DOHH2 (cell line): ENCODE measurements around the gene ITGBL1.

Experiments used
- H3F3A ChIP-seq: fragments of 200-600 bp; sonication (generic), shearing (Covaris generic); 2 replicates; pipeline ENCODE4 v1.6.0; 2016; ENCODE audit warnings: antibody characterized with exemption, mild to moderate bottlenecking; ENCODE audit not compliant: control insufficient read depth, insufficient read depth
- H3K27ac ChIP-seq: fragments of 200-600 bp; sonication (generic); 2 replicates; pipeline ENCODE4 v1.5.1; 2014; ENCODE audit warnings: low read depth, mild to moderate bottlenecking, low read length, moderate library complexity
- H3K27me3 ChIP-seq: fragments of 200-600 bp; sonication (generic); 2 replicates; pipeline ENCODE4 v1.6.1; 2014; ENCODE audit warnings: mild to moderate bottlenecking, low read length, mixed read lengths; ENCODE audit not compliant: control insufficient read depth
- H3K36me3 ChIP-seq: fragments of 200-600 bp; sonication (generic); 2 replicates; pipeline ENCODE4 v1.6.1; 2014; ENCODE audit warnings: mild to moderate bottlenecking, low read length, moderate library complexity, mixed read lengths; ENCODE audit not compliant: control insufficient read depth
- H3K4me1 ChIP-seq: fragments of 200-600 bp; sonication (generic); 2 replicates; pipeline ENCODE4 v1.6.1; 2014; ENCODE audit warnings: mild to moderate bottlenecking, low read length, mixed read lengths; ENCODE audit not compliant: control insufficient read depth
- H3K4me2 ChIP-seq: fragments of 200-600 bp; sonication (generic); 2 replicates; pipeline ENCODE4 v1.6.0; 2014; ENCODE audit warnings: mild to moderate bottlenecking, low read length, moderate library complexity
- H3K4me3 ChIP-seq: fragments of 200-600 bp; sonication (generic); 2 replicates; pipeline ENCODE4 v1.5.1; 2014; ENCODE audit warnings: mild to moderate bottlenecking, low read length, mixed read lengths
- H3K79me2 ChIP-seq: fragments of 200-600 bp; sonication (generic); 2 replicates; pipeline ENCODE4 v1.6.1; 2014; ENCODE audit warnings: mild to moderate bottlenecking, low read length, mixed read lengths; ENCODE audit not compliant: control insufficient read depth
- H3K9me2 ChIP-seq: fragments of 200-600 bp; sonication (generic); replicated peaks from 2 replicates; pipeline ENCODE4 v1.6.1; 2014; ENCODE audit warnings: mild to moderate bottlenecking, low read length, mixed read lengths; ENCODE audit not compliant: control insufficient read depth
- H3K9me3 ChIP-seq: fragments of 200-600 bp; sonication (generic); 2 replicates; pipeline ENCODE4 v1.6.1; 2014; ENCODE audit warnings: antibody characterized with exemption, low read length, mixed read lengths; ENCODE audit not compliant: control insufficient read depth, insufficient read depth
- H4K20me1 ChIP-seq: fragments of 200-600 bp; sonication (generic); 2 replicates; pipeline ENCODE4 v1.6.0; 2014; ENCODE audit warnings: low read depth, mild to moderate bottlenecking, antibody characterized with exemption, low read length, moderate library complexity; ENCODE audit not compliant: control insufficient read depth, insufficient read depth
- CTCF ChIP-seq: fragments of 200-600 bp; sonication (generic); IDR thresholded peaks from one replicate; pipeline ENCODE4 v1.5.1; 2014; ENCODE audit warnings: antibody characterized with exemption, mild to moderate bottlenecking, low read depth, low read length; ENCODE audit not compliant: poor library complexity, severe bottlenecking
- EZH2phosphoT487 ChIP-seq: fragments of 200-600 bp; sonication (generic); IDR thresholded peaks from 2 replicates; pipeline ENCODE4 v1.6.1; 2017; ENCODE audit warnings: borderline replicate concordance, mild to moderate bottlenecking, antibody characterized with exemption, low read length, moderate library complexity, mixed read lengths

ITGBL1 gene

GRCh38 chr13:101416181-101417042 lies 36.1 kb upstream of the ITGBL1 start, which contains the start of gene NALCN:
TSS of gene NALCN (minus strand) at chr13:101416508. CDS start at chr13:101399126, 17,382 bp downstream.
- Histone ChIP-seq H3K4me2 (no peak within 1 kb of the TSS), H3K36me3 (no peaks in the 10 kb centered on the region), H3K27me3 (no peaks in the 10 kb centered on the region), H3F3A (no peaks in the 10 kb centered on the region), H3K27ac (no peak within 1 kb of the TSS), H3K79me2 (no peaks in the 10 kb centered on the region), H3K4me1 (no peaks in the 10 kb centered on the region), H3K9me2 (no peaks in the 10 kb centered on the region), H3K4me3 (no peak within 1 kb of the TSS), H3K9me3 (no peaks in the 10 kb centered on the region), H4K20me1 (no peaks in the 10 kb centered on the region)
- TF ChIP-seq EZH2phosphoT487 (no peak), CTCF (no peak)

- TF ChIP-seq EZH2phosphoT487 (no peak), CTCF (no peak)
- Histone ChIP-seq H4K20me1 (no peaks in the 10 kb centered on the region), H3K4me1 (no peaks in the 10 kb centered on the region), H3K36me3 (no peaks in the 10 kb centered on the region), H3K79me2 (no peaks in the 10 kb centered on the region), H3K4me3 (no peak overlapping the region), H3K27ac (no peak overlapping the region), H3K4me2 (no peak overlapping the region), H3K9me2 (no peaks in the 10 kb centered on the region), H3K27me3 (no peaks in the 10 kb centered on the region), H3K9me3 (no peaks in the 10 kb centered on the region), H3F3A (no peaks in the 10 kb centered on the region)
Observed at GRCh38 chr13:101417043-101417406, 35.5 kb upstream of the ITGBL1 start.

GRCh38 chr13:101417501-101417900 lies 35.0 kb upstream of the ITGBL1 start:
- Histone ChIP-seq H3K36me3 (no peaks in the 10 kb centered on the region), H3K27ac (no peak overlapping the region), H3K79me2 (no peaks in the 10 kb centered on the region), H3K9me3 (no peaks in the 10 kb centered on the region), H3K4me3 (no peak overlapping the region), H3K4me2 (no peak overlapping the region), H3K4me1 (no peaks in the 10 kb centered on the region), H3K9me2 (no peaks in the 10 kb centered on the region), H3K27me3 (no peaks in the 10 kb centered on the region), H4K20me1 (no peaks in the 10 kb centered on the region), H3F3A (no peaks in the 10 kb centered on the region)
- TF ChIP-seq CTCF: no peak
